Fibroblast of lung (primary cell): ENCODE data around the gene GRM8.

Source experiments
- EZH2 ChIP-seq: IDR thresholded peaks from 2 replicates; pipeline ENCODE4 v1.5.1; 2012; ENCODE audit warnings: low read length, control low read depth, mild to moderate bottlenecking; ENCODE audit errors: missing control alignments
- TF ChIP-seq, protein P1 (sequence below), 2 donors: IDR thresholded peaks in 1 of 2; conservative IDR thresholded peaks in 1 of 2; 1 replicate in 1 of 2; 2 replicates in 1 of 2; pipeline ENCODE4 v1.5.1; 2011 to 2012; ENCODE audit warnings: low read length in 2 of 2, control low read depth in 1 of 2, inconsistent platforms in 1 of 2, low read depth in 1 of 2, mild to moderate bottlenecking in 1 of 2

GRCh38 chr7:127066974-127067373, 185.8 kb downstream of the GRM8 start:
- TF ChIP-seq, protein P1, sequence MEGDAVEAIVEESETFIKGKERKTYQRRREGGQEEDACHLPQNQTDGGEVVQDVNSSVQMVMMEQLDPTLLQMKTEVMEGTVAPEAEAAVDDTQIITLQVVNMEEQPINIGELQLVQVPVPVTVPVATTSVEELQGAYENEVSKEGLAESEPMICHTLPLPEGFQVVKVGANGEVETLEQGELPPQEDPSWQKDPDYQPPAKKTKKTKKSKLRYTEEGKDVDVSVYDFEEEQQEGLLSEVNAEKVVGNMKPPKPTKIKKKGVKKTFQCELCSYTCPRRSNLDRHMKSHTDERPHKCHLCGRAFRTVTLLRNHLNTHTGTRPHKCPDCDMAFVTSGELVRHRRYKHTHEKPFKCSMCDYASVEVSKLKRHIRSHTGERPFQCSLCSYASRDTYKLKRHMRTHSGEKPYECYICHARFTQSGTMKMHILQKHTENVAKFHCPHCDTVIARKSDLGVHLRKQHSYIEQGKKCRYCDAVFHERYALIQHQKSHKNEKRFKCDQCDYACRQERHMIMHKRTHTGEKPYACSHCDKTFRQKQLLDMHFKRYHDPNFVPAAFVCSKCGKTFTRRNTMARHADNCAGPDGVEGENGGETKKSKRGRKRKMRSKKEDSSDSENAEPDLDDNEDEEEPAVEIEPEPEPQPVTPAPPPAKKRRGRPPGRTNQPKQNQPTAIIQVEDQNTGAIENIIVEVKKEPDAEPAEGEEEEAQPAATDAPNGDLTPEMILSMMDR (conservative IDR thresholded peaks at IDR 0.05 in 1 of 2, IDR thresholded peaks at IDR 0.05 in 1 of 2; ENCODE audit: low read depth in 1 of 2, low read length in 2 of 2) = no peak
- no peak for TF ChIP-seq EZH2
